Suprapubic skin (tissue), 4 donors: ENCODE measurements around the gene CRTAP. TPM values are rescaled to one million over a fixed set of nuclear protein-coding genes. Genes with fewer than 3 reads are reported as not detected.
"Not testable (repeated sequence)": the region's sequence is repeated elsewhere in the genome, so short reads cannot be mapped to it uniquely, and the experiment has no call there.

Experiments used
- DNase-seq, 2 donors: peaks; one replicate each; pipeline ENCODE4 v3.0.0-alpha.2; 2019; ENCODE audit warnings: low spot score in 2 of 2
- H3K27ac ChIP-seq: fragments of 200-600 bp; sonication (generic); one replicate; pipeline ENCODE4 v1.5.1; 2019
- H3K27me3 ChIP-seq: fragments of 200-600 bp; sonication (generic); one replicate; pipeline ENCODE4 v1.5.1; 2019
- H3K36me3 ChIP-seq: fragments of 200-600 bp; sonication (generic); one replicate; pipeline ENCODE4 v1.5.1; 2019
- H3K4me1 ChIP-seq: fragments of 200-600 bp; sonication (generic); one replicate; pipeline ENCODE4 v1.5.1; 2019
- H3K4me3 ChIP-seq: fragments of 200-600 bp; sonication (generic); one replicate; pipeline ENCODE4 v1.5.1; 2019; ENCODE audit warnings: mild to moderate bottlenecking
- H3K9me3 ChIP-seq: fragments of 200-600 bp; sonication (generic); one replicate; pipeline ENCODE4 v1.5.1; 2019
- EP300 ChIP-seq: sonication (generic); formaldehyde crosslinking; IDR thresholded peaks from one replicate; pipeline ENCODE4 v1.6.1; 2017; ENCODE audit warnings: antibody characterized with exemption
- POLR2A ChIP-seq, 2 donors: fragments of 450-650 bp; IDR thresholded peaks; one replicate each; pipeline ENCODE4 v1.6.1; 2017; ENCODE audit warnings: antibody characterized with exemption in 2 of 2, mild to moderate bottlenecking in 2 of 2, moderate library complexity in 2 of 2
- POLR2AphosphoS5 ChIP-seq, 3 donors: sonication (generic); formaldehyde crosslinking; IDR thresholded peaks; one replicate each; pipeline ENCODE4 v1.6.1; 2017; ENCODE audit warnings: antibody characterized with exemption in 3 of 3
- WGBS: methylation state at CpG from one replicate; pipeline ENCODE4 v1.1.5; 2018; 5-methylcytosine and 5-hydroxymethylcytosine counted together
- total RNA-seq, 4 donors: library from RNA; depleted of rRNA; stranded (reverse); fragments of >200 nt; gene quantifications; one replicate each; pipeline ENCODE4 v1.1.0, GENCODE V29; 2016
- TF ChIP-seq, protein P1 (sequence below), 2 donors: fragments of 200-600 bp in 1 of 2; fragments of 450-650 bp in 1 of 2; sonication (generic) in 1 of 2; IDR thresholded peaks; one replicate each; pipeline ENCODE4 v1.5.1; 2016 to 2019; ENCODE audit warnings: antibody characterized with exemption in 2 of 2, mild to moderate bottlenecking in 1 of 2, moderate library complexity in 1 of 2

The CRTAP gene
- total RNA-seq, 4 donors from 2014 or later: 99.5 to 162 (median 135) TPM

DNA sequence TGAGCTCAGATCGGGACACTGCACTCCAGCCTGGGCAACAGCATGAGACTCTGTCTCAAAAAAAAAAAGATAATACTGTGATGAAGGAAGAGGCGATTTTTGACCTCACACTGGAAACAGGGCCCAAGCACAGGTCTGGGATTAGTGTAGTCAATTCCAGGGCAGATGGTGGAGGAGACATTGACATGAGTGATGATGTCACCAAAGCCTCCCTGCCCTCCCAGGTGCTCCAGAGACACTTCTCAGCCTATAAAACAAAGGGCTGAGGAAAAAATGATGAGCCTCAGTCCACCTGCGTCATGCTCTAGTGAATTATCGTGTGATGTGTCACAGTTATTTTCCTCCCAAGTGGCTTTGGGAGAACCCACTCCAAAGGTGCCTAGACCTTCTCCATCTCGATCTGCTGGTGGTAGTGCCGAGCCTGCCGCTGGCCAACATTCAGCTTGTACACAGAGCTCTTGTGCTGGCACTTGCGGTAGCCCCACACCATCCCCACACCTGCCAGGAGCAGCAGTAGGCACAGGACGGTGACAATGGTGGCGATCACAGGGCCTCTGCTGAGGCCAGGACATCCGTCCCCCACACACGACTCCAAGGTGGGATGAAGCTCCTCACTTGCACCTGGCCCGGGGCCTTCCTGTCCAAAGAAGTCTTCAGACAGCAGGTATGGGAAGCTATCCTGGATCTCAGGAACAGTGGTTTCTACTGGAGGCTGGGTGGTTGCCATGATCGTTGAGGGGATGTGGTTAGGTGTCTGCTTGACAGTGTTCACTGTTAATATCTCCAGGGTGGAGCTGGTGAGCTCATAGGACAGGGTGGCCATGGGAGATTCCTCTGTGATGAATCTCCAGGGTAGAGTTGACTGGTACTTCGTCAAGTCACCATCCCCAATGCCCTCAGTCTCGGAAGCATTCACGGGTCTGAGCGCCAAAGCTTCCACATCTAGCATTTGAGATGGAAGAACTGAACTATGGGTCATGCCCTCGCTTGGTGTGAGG is 38.8 kb downstream of the CRTAP start:
- H3K27ac ChIP-seq: no peak overlapping the region
- 92% methylated on average over 13 of the region's 19 CpGs for WGBS
- DNase-seq: no peak
- no peaks in the 10 kb centered on the region for H3K4me1 ChIP-seq
- H3K27me3 ChIP-seq: no peaks in the 10 kb centered on the region
- TF ChIP-seq, protein P1, sequence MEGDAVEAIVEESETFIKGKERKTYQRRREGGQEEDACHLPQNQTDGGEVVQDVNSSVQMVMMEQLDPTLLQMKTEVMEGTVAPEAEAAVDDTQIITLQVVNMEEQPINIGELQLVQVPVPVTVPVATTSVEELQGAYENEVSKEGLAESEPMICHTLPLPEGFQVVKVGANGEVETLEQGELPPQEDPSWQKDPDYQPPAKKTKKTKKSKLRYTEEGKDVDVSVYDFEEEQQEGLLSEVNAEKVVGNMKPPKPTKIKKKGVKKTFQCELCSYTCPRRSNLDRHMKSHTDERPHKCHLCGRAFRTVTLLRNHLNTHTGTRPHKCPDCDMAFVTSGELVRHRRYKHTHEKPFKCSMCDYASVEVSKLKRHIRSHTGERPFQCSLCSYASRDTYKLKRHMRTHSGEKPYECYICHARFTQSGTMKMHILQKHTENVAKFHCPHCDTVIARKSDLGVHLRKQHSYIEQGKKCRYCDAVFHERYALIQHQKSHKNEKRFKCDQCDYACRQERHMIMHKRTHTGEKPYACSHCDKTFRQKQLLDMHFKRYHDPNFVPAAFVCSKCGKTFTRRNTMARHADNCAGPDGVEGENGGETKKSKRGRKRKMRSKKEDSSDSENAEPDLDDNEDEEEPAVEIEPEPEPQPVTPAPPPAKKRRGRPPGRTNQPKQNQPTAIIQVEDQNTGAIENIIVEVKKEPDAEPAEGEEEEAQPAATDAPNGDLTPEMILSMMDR (IDR thresholded peaks at IDR 0.05): no peak
- no peak for TF ChIP-seq EP300
- TF ChIP-seq POLR2AphosphoS5 (IDR thresholded peaks at IDR 0.05): no peak
- no peak for TF ChIP-seq POLR2A (IDR thresholded peaks at IDR 0.05)
- no peak overlapping the region for H3K4me3 ChIP-seq
- H3K9me3 ChIP-seq: no peaks in the 10 kb centered on the region
- no peaks in the 10 kb centered on the region for H3K36me3 ChIP-seq

DNA sequence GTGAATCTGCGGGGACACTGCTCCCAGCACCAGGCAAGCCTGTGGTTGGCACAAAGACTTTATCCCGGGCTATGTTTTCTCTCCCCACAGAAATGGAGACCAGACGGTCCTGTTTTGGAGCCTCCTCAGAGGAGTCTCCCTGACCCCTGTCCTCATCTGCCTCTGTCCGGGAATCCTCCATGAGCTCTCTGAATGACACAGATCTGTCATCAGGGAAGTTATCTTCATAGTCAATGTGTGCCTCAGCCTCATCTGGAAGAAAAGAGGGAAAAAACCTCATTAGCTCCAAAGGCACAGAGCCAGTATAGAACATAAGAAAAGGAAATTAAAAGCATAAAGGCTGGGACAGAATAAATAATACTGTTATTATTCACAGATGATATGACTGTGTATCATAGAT is 40.0 kb downstream of the CRTAP start:
- TF ChIP-seq POLR2AphosphoS5 (IDR thresholded peaks at IDR 0.05) (no peak), POLR2A (IDR thresholded peaks at IDR 0.05) (no peak), EP300 (no peak)
- TF ChIP-seq, protein P1 (IDR thresholded peaks at IDR 0.05): no peak
- Histone ChIP-seq H3K27ac (no peak overlapping the region), H3K36me3 (no peaks in the 10 kb centered on the region), H3K4me3 (no peak overlapping the region), H3K9me3 (no peaks in the 10 kb centered on the region), H3K4me1 (no peaks in the 10 kb centered on the region), H3K27me3 (no peaks in the 10 kb centered on the region)
- DNase-seq: no peak
- WGBS: 70% methylated on average over 4 of the region's 4 CpGs

DNA sequence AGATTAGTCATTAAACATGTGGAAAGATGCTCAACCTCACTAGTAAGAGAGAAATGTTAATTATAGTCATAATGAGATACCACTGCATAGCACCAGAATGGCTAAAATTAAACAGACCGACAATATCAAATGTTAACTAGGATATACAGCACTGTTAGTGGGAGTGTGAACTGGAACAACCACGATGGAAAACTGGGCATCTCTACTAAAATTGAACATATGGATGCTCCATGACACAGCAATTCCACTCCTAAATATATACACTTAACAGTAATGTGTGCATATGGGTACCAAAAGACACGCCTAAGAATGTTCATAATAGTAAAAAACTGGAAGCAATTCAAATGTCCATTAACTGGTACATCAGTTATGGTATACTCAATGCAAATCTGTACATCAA is 41.5 kb downstream of the CRTAP start:
- TF ChIP-seq POLR2AphosphoS5 (IDR thresholded peaks at IDR 0.05): no peak
- TF ChIP-seq EP300: no peak
- TF ChIP-seq, protein P1 (IDR thresholded peaks at IDR 0.05): no peak
- TF ChIP-seq POLR2A (IDR thresholded peaks at IDR 0.05): no peak
- Histone ChIP-seq H3K4me1 (no peaks in the 10 kb centered on the region), H3K27me3 (no peaks in the 10 kb centered on the region), H3K27ac (no peak overlapping the region), H3K36me3 (no peaks in the 10 kb centered on the region), H3K4me3 (no peak overlapping the region), H3K9me3 (no peaks in the 10 kb centered on the region)
- no peak for DNase-seq
- WGBS: 74% methylated on average over 3 of the region's 3 CpGs

DNA sequence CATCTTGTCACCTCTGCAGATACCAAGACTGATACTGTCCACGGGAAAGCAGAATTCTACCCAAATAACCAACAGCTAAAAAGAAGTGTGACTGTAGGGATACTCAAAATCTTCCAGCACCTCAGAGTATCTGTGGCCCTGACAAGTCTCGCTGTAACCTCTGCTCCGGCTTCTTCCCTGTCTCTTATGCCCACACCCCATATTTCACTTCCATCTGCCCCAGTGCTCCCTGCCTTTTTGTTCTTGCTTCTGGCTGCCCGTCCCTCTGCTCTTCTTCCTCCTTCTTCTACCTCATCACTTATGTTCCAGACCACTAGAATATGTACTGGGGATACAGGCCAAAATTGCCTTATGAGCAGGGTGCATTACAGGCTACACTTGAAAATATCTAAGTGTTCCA is 45.4 kb downstream of the CRTAP start:
- TF ChIP-seq EP300: no peak
- no peak for TF ChIP-seq POLR2AphosphoS5 (IDR thresholded peaks at IDR 0.05)
- TF ChIP-seq, protein P1 (IDR thresholded peaks at IDR 0.05): no peak
- TF ChIP-seq POLR2A (IDR thresholded peaks at IDR 0.05): no peak
- no peak overlapping the region for H3K27ac ChIP-seq
- H3K4me3 ChIP-seq: no peak overlapping the region
- DNase-seq: no peak
- WGBS: 88% methylated on average over 4 of the region's 4 CpGs
- no peaks in the 10 kb centered on the region for H3K36me3 ChIP-seq
- no peaks in the 10 kb centered on the region for H3K27me3 ChIP-seq
- H3K4me1 ChIP-seq: no peaks in the 10 kb centered on the region
- H3K9me3 ChIP-seq: no peaks in the 10 kb centered on the region

DNA sequence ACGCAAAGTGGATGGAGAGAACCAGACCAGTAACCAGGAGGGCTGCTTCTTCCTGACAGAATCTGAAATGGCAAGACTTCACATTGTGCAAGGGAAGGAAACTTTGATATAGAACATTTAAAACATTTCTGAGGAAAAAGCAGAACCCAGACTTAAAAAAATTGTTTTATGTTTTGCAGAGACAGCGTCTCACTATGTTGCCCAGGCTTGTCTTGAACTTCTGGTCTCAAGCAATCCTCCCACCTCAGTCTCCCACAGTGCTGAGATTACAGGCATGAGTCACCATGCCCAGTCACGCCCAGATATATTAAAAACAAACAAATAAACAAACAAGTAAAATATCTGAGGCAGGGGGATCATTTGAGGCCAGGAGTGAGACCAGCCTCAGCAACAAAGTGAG is 46.2 kb downstream of the CRTAP start:
- Histone ChIP-seq H3K27me3 (no peaks in the 10 kb centered on the region), H3K27ac (no peak overlapping the region), H3K4me1 (no peaks in the 10 kb centered on the region), H3K4me3 (no peak overlapping the region), H3K36me3 (no peaks in the 10 kb centered on the region), H3K9me3 (no peaks in the 10 kb centered on the region)
- 76% methylated on average over 3 of the region's 3 CpGs for WGBS
- TF ChIP-seq POLR2A (IDR thresholded peaks at IDR 0.05) (no peak), POLR2AphosphoS5 (IDR thresholded peaks at IDR 0.05) (no peak), EP300 (no peak)
- TF ChIP-seq, protein P1 (IDR thresholded peaks at IDR 0.05): no peak
- DNase-seq: no peak

DNA sequence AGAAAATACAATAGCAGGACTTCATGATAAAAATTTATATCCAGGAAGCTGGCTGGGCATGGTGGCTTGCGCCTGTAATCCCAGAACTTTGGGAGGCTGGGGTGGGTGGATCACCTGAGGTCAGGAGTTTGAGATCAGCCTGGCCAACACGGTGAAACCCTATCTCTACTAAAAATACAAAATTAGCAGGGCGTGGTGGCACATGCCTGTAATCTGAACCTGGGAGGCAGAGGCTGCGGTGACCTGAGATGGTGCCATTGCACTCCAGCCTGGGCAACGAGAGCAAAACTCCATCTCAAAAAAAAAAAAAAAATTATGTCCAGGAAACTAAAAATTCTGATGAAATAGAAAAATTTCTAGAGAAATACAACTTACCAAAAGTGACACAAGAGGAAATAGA is 48.8 kb downstream of the CRTAP start:
- DNase-seq, H3K27me3 ChIP-seq, H3K9me3 ChIP-seq, H3K27ac ChIP-seq, H3K4me3 ChIP-seq, H3K4me1 ChIP-seq, H3K36me3 ChIP-seq: not testable (repeated sequence)
- 80% methylated on average over 5 of the region's 5 CpGs for WGBS
